KMS-11 (cell line): ENCODE measurements around the gene MT1F.

Source experiments
- H2AFZ ChIP-seq: fragments of 200-600 bp; sonication (generic); 2 replicates; pipeline ENCODE4 v1.6.1; 2016; ENCODE audit warnings: antibody characterized with exemption, mixed run types, low read depth
- H3K27ac ChIP-seq: fragments of 200-600 bp; sonication (generic); 2 replicates; pipeline ENCODE4 v1.6.1; 2016; ENCODE audit warnings: mild to moderate bottlenecking, mixed run types
- H3K27me3 ChIP-seq: fragments of 200-600 bp; sonication (generic); 2 replicates; pipeline ENCODE4 v1.6.1; 2017; ENCODE audit warnings: mild to moderate bottlenecking, low read depth, mixed run types, moderate library complexity; ENCODE audit not compliant: insufficient read depth
- H3K36me3 ChIP-seq: fragments of 200-600 bp; sonication (generic); 2 replicates; pipeline ENCODE4 v1.6.1; 2017; ENCODE audit warnings: mild to moderate bottlenecking, mixed run types; ENCODE audit not compliant: insufficient read depth
- H3K4me1 ChIP-seq: fragments of 200-600 bp; sonication (generic); 2 replicates; pipeline ENCODE4 v1.6.1; 2016; ENCODE audit warnings: mild to moderate bottlenecking, low read depth, mixed run types; ENCODE audit not compliant: poor library complexity, severe bottlenecking
- H3K4me2 ChIP-seq: fragments of 200-600 bp; sonication (generic); 2 replicates; pipeline ENCODE4 v1.7.0; 2016; ENCODE audit warnings: mild to moderate bottlenecking, mixed run types
- H3K4me3 ChIP-seq: fragments of 200-600 bp; sonication (generic); IDR thresholded peaks from 2 replicates; pipeline ENCODE4 v1.6.1; 2017; ENCODE audit warnings: low read depth, low read length, mixed read lengths; ENCODE audit not compliant: insufficient read depth
- H3K79me2 ChIP-seq: fragments of 200-600 bp; sonication (generic); 2 replicates; pipeline ENCODE4 v1.6.1; 2016; ENCODE audit warnings: low read depth, mixed run types; ENCODE audit not compliant: insufficient read depth
- H3K9ac ChIP-seq: fragments of 200-600 bp; sonication (generic); 2 replicates; pipeline ENCODE4 v1.6.1; 2016; ENCODE audit warnings: mild to moderate bottlenecking, mixed run types
- H4K20me1 ChIP-seq: fragments of 200-600 bp; sonication (generic); 2 replicates; pipeline ENCODE4 v1.6.1; 2016; ENCODE audit warnings: mild to moderate bottlenecking, mixed run types; ENCODE audit not compliant: insufficient read depth
- TF ChIP-seq, protein P1 (sequence below): fragments of 200-600 bp; sonication (generic); conservative IDR thresholded peaks from 2 replicates; pipeline ENCODE4 v1.6.1; 2017; ENCODE audit warnings: low read depth, mild to moderate bottlenecking, antibody characterized with exemption, low read length, moderate library complexity, mixed read lengths

The MT1F gene

DNA sequence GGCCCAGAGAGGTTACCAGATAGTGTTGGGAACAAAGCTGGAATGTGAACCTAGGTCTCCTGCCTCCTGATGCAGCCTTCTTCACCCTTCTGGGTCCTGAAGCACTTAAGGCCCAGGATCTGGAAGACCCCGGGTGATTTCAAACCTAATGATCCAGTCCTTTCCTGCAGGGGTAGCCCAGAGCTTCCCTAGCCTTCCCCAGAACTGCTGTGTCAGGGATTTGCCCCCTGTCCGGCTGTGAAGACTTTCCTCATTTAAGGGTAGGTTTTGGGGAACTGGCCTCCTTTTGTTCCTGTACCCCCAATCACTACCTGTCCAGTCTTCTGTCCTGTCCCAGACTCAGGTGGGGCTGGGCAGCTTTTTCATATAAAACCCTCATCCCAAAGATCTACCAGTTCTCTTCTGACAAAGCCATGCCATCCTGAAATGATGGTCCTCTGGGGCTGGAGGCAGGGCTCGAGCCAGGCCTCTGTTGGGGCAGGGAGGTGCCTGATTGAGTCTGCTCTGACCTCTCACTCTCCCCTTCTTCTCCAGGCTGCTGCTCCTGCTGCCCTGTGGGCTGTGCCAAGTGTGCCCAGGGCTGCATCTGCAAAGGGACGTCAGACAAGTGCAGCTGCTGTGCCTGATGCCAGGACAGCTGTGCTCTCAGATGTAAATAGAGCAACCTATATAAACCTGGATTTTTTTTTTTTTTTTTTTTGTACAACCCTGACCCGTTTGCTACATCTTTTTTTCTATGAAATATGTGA lies 25.8 kb downstream of the MT1F start:
- Histone ChIP-seq H3K36me3 (no peaks in the 10 kb centered on the region), H3K27ac (no peak overlapping the region), H3K9ac (peak overlapping the region; percentile 72; the same call in 1 of the 2 replicates), H3K4me2 (peak overlapping the region; percentile 98), H3K4me1 (peaks cover 8% of the 10 kb centered on the region), H3K27me3 (no peaks in the 10 kb centered on the region), H3K79me2 (no peaks in the 10 kb centered on the region), H4K20me1 (no peaks in the 10 kb centered on the region), H2AFZ (peak overlapping the region; percentile 99; the same call in 1 of the 2 replicates), H3K4me3 (no peak overlapping the region)
- TF ChIP-seq, protein P1, sequence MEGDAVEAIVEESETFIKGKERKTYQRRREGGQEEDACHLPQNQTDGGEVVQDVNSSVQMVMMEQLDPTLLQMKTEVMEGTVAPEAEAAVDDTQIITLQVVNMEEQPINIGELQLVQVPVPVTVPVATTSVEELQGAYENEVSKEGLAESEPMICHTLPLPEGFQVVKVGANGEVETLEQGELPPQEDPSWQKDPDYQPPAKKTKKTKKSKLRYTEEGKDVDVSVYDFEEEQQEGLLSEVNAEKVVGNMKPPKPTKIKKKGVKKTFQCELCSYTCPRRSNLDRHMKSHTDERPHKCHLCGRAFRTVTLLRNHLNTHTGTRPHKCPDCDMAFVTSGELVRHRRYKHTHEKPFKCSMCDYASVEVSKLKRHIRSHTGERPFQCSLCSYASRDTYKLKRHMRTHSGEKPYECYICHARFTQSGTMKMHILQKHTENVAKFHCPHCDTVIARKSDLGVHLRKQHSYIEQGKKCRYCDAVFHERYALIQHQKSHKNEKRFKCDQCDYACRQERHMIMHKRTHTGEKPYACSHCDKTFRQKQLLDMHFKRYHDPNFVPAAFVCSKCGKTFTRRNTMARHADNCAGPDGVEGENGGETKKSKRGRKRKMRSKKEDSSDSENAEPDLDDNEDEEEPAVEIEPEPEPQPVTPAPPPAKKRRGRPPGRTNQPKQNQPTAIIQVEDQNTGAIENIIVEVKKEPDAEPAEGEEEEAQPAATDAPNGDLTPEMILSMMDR, result no peak

DNA sequence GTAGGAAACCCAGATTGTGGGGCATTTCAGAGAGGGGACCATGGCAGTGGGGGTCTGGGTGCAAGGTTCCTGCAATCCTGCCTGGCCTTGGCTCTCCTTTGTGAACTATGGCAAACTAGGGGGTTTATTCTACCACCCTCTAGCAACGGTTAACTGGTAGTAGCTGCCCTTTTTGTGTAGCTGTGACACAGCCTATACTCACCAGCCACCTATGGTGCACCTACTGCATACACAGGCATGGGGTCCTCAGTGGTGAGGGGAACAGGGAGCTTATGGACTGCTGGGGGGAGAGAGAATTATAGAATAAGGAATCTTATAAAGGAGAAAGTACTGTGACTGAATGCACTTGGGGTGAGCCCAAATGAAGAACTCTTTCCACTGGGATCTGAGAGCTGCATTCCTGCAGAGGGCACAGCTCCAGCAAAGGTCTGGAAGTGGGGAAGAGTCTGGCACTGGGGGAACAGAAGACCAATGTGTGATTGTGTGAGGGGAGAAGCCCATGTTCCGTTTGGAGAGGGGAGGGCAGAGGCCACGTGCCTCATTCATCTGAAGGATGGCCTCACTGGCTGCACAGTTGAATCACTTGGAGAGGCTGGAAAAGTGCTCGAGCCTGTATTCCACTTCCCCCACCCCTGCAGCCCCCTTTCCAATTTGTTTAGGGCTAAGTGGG lies 26.6 kb downstream of the MT1F start:
- Histone ChIP-seq H4K20me1 (no peaks in the 10 kb centered on the region), H3K79me2 (no peaks in the 10 kb centered on the region), H3K27ac (no peak overlapping the region), H3K4me3 (no peak overlapping the region), H3K4me1 (peaks cover 8% of the 10 kb centered on the region), H3K9ac (no peak overlapping the region), H3K4me2 (no peak overlapping the region), H3K36me3 (no peaks in the 10 kb centered on the region), H3K27me3 (no peaks in the 10 kb centered on the region), H2AFZ (no peak overlapping the region)
- TF ChIP-seq, protein P1, result no peak

DNA sequence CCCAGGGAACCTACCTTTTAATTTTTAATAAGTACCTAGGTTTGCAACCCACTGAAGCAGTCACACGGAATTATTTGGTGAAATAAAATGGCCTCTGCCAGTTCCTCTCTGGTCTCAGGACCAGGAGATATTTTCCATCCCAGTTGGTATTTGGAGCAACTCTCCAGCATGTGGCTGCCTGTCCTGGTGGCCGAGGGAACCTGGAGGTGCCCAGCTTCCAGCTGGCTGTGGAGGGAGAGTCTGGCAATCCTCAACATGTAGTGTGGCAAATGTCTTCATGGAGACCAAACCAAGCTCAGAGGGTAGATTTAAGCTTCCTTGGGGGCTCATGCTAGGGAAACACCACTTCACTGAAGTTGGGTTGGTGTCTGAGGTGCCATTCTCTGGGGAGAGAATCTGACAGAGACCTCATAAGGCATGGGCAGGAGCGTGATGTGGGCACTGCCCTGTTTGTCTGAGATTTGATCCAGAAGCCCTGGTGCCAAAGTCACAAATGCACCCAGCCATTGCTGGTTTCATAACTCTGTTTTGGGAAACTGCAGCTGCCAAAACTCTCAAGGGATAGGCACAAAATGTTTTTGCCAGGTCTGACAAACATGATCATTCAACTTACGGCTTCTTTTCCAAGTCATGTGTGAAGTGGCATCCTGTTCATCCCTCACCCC lies 27.3 kb downstream of the MT1F start:
- Histone ChIP-seq H3K4me3 (no peak overlapping the region), H3K27me3 (no peaks in the 10 kb centered on the region), H3K4me1 (peaks cover 8% of the 10 kb centered on the region), H4K20me1 (no peaks in the 10 kb centered on the region), H3K27ac (no peak overlapping the region), H3K79me2 (no peaks in the 10 kb centered on the region), H2AFZ (no peak overlapping the region), H3K4me2 (no peak overlapping the region), H3K36me3 (no peaks in the 10 kb centered on the region), H3K9ac (no peak overlapping the region)
- TF ChIP-seq, protein P1, result no peak

DNA sequence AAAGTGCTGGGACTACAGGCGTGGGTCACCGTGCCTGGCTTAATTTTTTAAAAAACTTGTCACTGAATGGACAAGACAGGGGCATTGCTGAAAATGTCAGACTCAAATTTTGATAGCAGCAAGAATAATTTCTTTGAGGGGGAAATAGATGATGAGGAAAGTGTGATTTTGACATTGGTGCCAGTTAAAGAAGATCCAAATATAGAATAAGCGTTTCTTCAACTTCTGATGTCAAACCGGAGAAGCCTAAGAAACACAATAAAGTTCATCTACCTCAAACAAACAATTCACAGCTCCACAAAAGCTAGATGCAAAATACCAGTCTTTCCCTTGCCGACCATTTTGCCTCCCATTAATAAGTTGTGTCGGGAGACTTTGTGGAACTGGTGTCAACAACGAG lies 29.0 kb downstream of the MT1F start:
- TF ChIP-seq, protein P1, result no peak
- Histone ChIP-seq H3K79me2 (no peaks in the 10 kb centered on the region), H2AFZ (no peak overlapping the region), H3K4me2 (no peak overlapping the region), H4K20me1 (no peaks in the 10 kb centered on the region), H3K4me3 (no peak overlapping the region), H3K27ac (no peak overlapping the region), H3K36me3 (no peaks in the 10 kb centered on the region), H3K9ac (no peak overlapping the region), H3K27me3 (no peaks in the 10 kb centered on the region), H3K4me1 (peaks cover 8% of the 10 kb centered on the region)
